Mesendoderm (in vitro differentiated cells): ENCODE data around the gene NDUFS7.

Source experiments
- DNase-seq: peaks from one replicate; pipeline ENCODE4 v3.0.0; 2013
- H2AK5ac ChIP-seq: 2 replicates; pipeline ENCODE4 v1.6.1; 2013; ENCODE audit warnings: low read length, inconsistent platforms
- H2BK120ac ChIP-seq: 2 replicates; pipeline ENCODE4 v1.6.1; 2013; ENCODE audit warnings: low read depth, mild to moderate bottlenecking, low read length, moderate library complexity, mixed read lengths
- H2BK15ac ChIP-seq: replicated peaks from 2 replicates; pipeline ENCODE4 v1.6.1; 2013; ENCODE audit warnings: low read depth, mild to moderate bottlenecking, moderate library complexity
- H2BK5ac ChIP-seq: 2 replicates; pipeline ENCODE4 v1.6.1; 2013; ENCODE audit warnings: low read length, inconsistent platforms
- H3K18ac ChIP-seq: 2 replicates; pipeline ENCODE4 v1.6.1; 2013; ENCODE audit warnings: mild to moderate bottlenecking, low read length, mixed read lengths
- H3K23ac ChIP-seq: one replicate; pipeline ENCODE4 v1.6.1; 2013; ENCODE audit warnings: low read length
- H3K27ac ChIP-seq: 2 replicates; pipeline ENCODE4 v1.5.1; 2013; ENCODE audit warnings: low read depth, mild to moderate bottlenecking, inconsistent platforms, low read length, moderate library complexity
- H3K27me3 ChIP-seq: 2 replicates; pipeline ENCODE4 v1.6.1; 2013; ENCODE audit warnings: low read length, control low read depth, mild to moderate bottlenecking, inconsistent platforms; ENCODE audit not compliant: insufficient read depth, poor library complexity
- H3K36me3 ChIP-seq: 2 replicates; pipeline ENCODE4 v1.6.1; 2013; ENCODE audit warnings: low read length, inconsistent platforms; ENCODE audit not compliant: control insufficient read depth, insufficient read depth
- H3K4ac ChIP-seq: one replicate; pipeline ENCODE4 v1.6.1; 2013; ENCODE audit warnings: low read depth, mild to moderate bottlenecking, low read length, moderate library complexity
- H3K4me1 ChIP-seq: 2 replicates; pipeline ENCODE4 v1.6.1; 2013; ENCODE audit warnings: low read depth, low read length, inconsistent platforms; ENCODE audit not compliant: control insufficient read depth
- H3K4me2 ChIP-seq: 2 replicates; pipeline ENCODE4 v1.6.1; 2013; ENCODE audit warnings: low read length
- H3K4me3 ChIP-seq: 2 replicates; pipeline ENCODE4 v1.5.1; 2013; ENCODE audit warnings: mild to moderate bottlenecking, low read length
- H3K56ac ChIP-seq: one replicate; pipeline ENCODE4 v1.6.1; 2013; ENCODE audit warnings: low read length
- H3K79me1 ChIP-seq: 2 replicates; pipeline ENCODE4 v1.6.1; 2013; ENCODE audit warnings: low read length, inconsistent platforms
- H3K79me2 ChIP-seq: 2 replicates; pipeline ENCODE4 v1.6.1; 2013; ENCODE audit warnings: mild to moderate bottlenecking, low read length; ENCODE audit not compliant: control insufficient read depth, insufficient read depth
- H3K9ac ChIP-seq: 2 replicates; pipeline ENCODE4 v1.6.1; 2013; ENCODE audit warnings: low read length, inconsistent platforms
- H4K5ac ChIP-seq: one replicate; pipeline ENCODE4 v1.6.1; 2013; ENCODE audit warnings: low read length
- H4K8ac ChIP-seq: one replicate; pipeline ENCODE4 v1.6.1; 2013; ENCODE audit warnings: low read depth, mild to moderate bottlenecking, control low read depth, low read length, moderate library complexity
- WGBS: extraction: QIAGEN DNeasy Blood & Tissue Kit; methylation state at CpG from one replicate; pipeline ENCODE4 v1.1.7; 2013; ENCODE audit warnings: low lambda C conversion rate, missing lambda C conversion rate; ENCODE audit not compliant: insufficient coverage; ENCODE audit errors: extremely low coverage; 5-methylcytosine and 5-hydroxymethylcytosine counted together

Gene NDUFS7

GRCh38 chr19:1366899-1367870, 16.5 kb upstream of the NDUFS7 start:
- Histone ChIP-seq H3K36me3 (peaks cover 8% of the 10 kb centered on the region), H2AK5ac (no peak overlapping the region)
- WGBS: no CpG with 5 or more reads among the region's 35 CpGs

DNA sequence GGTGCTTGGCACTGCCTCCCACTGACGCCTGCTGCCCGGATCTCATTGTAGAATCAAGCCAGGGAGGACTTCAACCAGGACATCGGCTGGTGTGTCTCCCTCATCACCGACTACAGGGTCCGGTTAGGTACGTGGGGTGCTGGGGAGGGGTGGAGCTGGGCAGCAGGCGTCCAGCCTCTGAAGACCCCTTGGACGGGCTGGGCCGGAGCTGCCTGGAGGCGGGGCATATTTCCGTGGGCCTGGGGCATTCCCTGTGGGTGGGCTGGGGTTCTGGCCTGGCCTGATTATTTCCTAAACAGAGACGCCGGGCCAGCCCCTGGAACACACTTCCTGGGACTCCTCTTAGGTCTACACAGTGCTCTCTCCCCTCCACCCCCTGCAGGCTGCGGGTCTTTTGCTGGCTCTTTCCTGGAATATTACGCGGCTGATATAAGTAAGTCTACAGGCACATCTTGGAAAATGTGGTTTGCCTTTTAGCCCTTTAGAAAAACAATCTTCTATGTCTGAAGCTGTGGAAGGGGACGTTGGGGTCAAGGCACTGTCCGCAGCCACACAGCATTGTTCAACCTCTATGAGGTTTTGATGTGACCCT, 14.4 kb upstream of the NDUFS7 start:
- no peak overlapping the region for H3K18ac ChIP-seq
- H3K4ac ChIP-seq: no peak overlapping the region
- H2BK15ac ChIP-seq: no peak overlapping the region
- H2AK5ac ChIP-seq: no peak overlapping the region
- WGBS: no CpG with 5 or more reads among the region's 18 CpGs
- H3K27ac ChIP-seq: no peak overlapping the region
- H3K4me2 ChIP-seq: no peak overlapping the region
- H3K4me3 ChIP-seq: no peak overlapping the region
- no peaks in the 10 kb centered on the region for H3K27me3 ChIP-seq
- peaks cover 11% of the 10 kb centered on the region for H3K36me3 ChIP-seq
- H4K5ac ChIP-seq: no peak overlapping the region
- H3K4me1 ChIP-seq: no peaks in the 10 kb centered on the region
- H2BK5ac ChIP-seq: no peak overlapping the region
- no peak overlapping the region for H3K9ac ChIP-seq
- no peaks in the 10 kb centered on the region for H3K79me1 ChIP-seq
- no peak overlapping the region for H4K8ac ChIP-seq
- H3K56ac ChIP-seq: no peak overlapping the region
- H3K79me2 ChIP-seq: no peaks in the 10 kb centered on the region
- no peak overlapping the region for H2BK120ac ChIP-seq
- DNase-seq: no peak
- H3K23ac ChIP-seq: no peak overlapping the region

More at GRCh38 chr19:1366899-1367870, 16.5 kb upstream of the NDUFS7 start:
- Histone ChIP-seq H3K9ac (no peak overlapping the region), H3K4me3 (no peak overlapping the region), H3K79me2 (no peaks in the 10 kb centered on the region), H2BK5ac (no peak overlapping the region), H3K4ac (no peak overlapping the region), H3K56ac (no peak overlapping the region), H3K79me1 (no peaks in the 10 kb centered on the region), H3K4me2 (no peak overlapping the region), H3K27ac (no peak overlapping the region), H3K23ac (no peak overlapping the region), H3K18ac (no peak overlapping the region), H3K4me1 (no peaks in the 10 kb centered on the region), H4K5ac (no peak overlapping the region), H4K8ac (no peak overlapping the region), H2BK15ac (no peak overlapping the region), H3K27me3 (no peaks in the 10 kb centered on the region), H2BK120ac (no peak overlapping the region)
- DNase-seq: no peak

GRCh38 chr19:1370579-1371361, 12.9 kb upstream of the NDUFS7 start:
- H3K4me3 ChIP-seq: no peak overlapping the region
- no peak overlapping the region for H3K18ac ChIP-seq
- H3K79me1 ChIP-seq: no peaks in the 10 kb centered on the region
- H3K27me3 ChIP-seq: no peaks in the 10 kb centered on the region
- H2BK120ac ChIP-seq: no peak overlapping the region
- no peak overlapping the region for H4K8ac ChIP-seq
- no peak for DNase-seq
- H2BK15ac ChIP-seq: no peak overlapping the region
- no peaks in the 10 kb centered on the region for H3K79me2 ChIP-seq
- H3K4me2 ChIP-seq: no peak overlapping the region
- H3K56ac ChIP-seq: no peak overlapping the region
- no peak overlapping the region for H2BK5ac ChIP-seq
- peaks cover 11% of the 10 kb centered on the region for H3K36me3 ChIP-seq
- no peak overlapping the region for H3K23ac ChIP-seq
- no CpG with 5 or more reads among the region's 52 CpGs for WGBS
- no peaks in the 10 kb centered on the region for H3K4me1 ChIP-seq
- H3K4ac ChIP-seq: no peak overlapping the region
- no peak overlapping the region for H2AK5ac ChIP-seq
- H3K9ac ChIP-seq: no peak overlapping the region
- no peak overlapping the region for H4K5ac ChIP-seq
- H3K27ac ChIP-seq: no peak overlapping the region

DNA sequence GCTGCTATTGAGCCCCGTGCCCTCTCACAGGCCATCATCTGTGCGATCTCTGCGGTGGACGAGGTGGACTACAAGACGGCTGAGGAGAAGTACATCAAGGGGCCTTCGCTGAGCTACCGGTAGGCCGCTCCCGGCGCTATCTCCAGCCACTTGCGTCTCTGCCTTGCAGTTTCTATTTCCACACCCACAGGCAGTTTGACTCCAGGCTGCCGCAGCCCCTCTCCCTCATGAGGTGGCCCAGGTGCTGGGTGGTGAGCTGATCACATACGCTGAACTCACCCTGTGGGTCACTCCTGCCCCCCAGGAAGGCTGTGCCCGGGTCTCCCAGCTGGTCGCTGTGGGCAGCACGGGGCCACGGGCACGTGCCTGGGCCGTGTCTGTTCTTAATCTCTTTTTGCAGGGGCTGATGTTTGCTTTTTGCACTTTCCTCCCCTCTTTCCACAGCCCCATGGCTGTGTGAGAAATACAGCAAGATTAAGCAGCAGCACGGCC, 10.6 kb upstream of the NDUFS7 start:
- Histone ChIP-seq H3K36me3 (peaks cover 14% of the 10 kb centered on the region), H2AK5ac (no peak overlapping the region), H2BK15ac (no peak overlapping the region), H3K23ac (no peak overlapping the region), H2BK120ac (no peak overlapping the region), H3K27ac (no peak overlapping the region), H3K79me2 (no peaks in the 10 kb centered on the region), H3K9ac (no peak overlapping the region), H4K8ac (no peak overlapping the region), H3K27me3 (no peaks in the 10 kb centered on the region), H3K4me1 (no peaks in the 10 kb centered on the region), H3K4ac (no peak overlapping the region), H3K4me2 (no peak overlapping the region), H3K79me1 (no peaks in the 10 kb centered on the region), H3K18ac (no peak overlapping the region), H4K5ac (no peak overlapping the region), H2BK5ac (no peak overlapping the region), H3K56ac (no peak overlapping the region), H3K4me3 (no peak overlapping the region)
- DNase-seq: no peak
- WGBS: no CpG with 5 or more reads among the region's 20 CpGs

- no peak overlapping the region for H3K27ac ChIP-seq
- no peaks in the 10 kb centered on the region for H3K4me1 ChIP-seq
- no peak overlapping the region for H2BK15ac ChIP-seq
- H3K9ac ChIP-seq: no peak overlapping the region
- H3K23ac ChIP-seq: no peak overlapping the region
- no peak overlapping the region for H2BK5ac ChIP-seq
- H3K36me3 ChIP-seq: peaks cover 14% of the 10 kb centered on the region
- no peak overlapping the region for H3K4me2 ChIP-seq
- no peaks in the 10 kb centered on the region for H3K27me3 ChIP-seq
- no peak for DNase-seq
- H3K79me2 ChIP-seq: no peaks in the 10 kb centered on the region
- no peak overlapping the region for H3K18ac ChIP-seq
- H3K4ac ChIP-seq: no peak overlapping the region
- no CpG with 5 or more reads among the region's 22 CpGs for WGBS
- no peak overlapping the region for H3K4me3 ChIP-seq
- no peaks in the 10 kb centered on the region for H3K79me1 ChIP-seq
- H2AK5ac ChIP-seq: no peak overlapping the region
- H2BK120ac ChIP-seq: no peak overlapping the region
- no peak overlapping the region for H4K5ac ChIP-seq
- no peak overlapping the region for H4K8ac ChIP-seq
- H3K56ac ChIP-seq: no peak overlapping the region
These were observed 10.0 kb upstream of the NDUFS7 start for GRCh38 chr19:1373534-1374249.
